Activated CD8-positive, alpha-beta memory T cell treated with anti-CD3 and anti-CD28 coated beads for 4 hours (primary cell): Measurements from ENCODE around the gene OS9.
"Not testable (repeated sequence)": the region's sequence is repeated elsewhere in the genome, so short reads cannot be mapped to it uniquely, and the experiment has no call there.

Experiments used
- DNase-seq, 2 donors: peaks; one replicate each; pipeline ENCODE4 v3.0.0-alpha.2; 2020; ENCODE audit warnings: low read depth in 2 of 2

The OS9 gene

GRCh38 chr12:57695770-57696432 is 2.0 kb downstream of the OS9 start:
- DNase-seq: no peak

- DNase-seq: no peak
Measured at GRCh38 chr12:57697076-57697475, 3.1 kb downstream of the OS9 start.

- DNase-seq: no peak
Measured at GRCh38 chr12:57698414-57698813, 4.5 kb downstream of the OS9 start.

- no peak for DNase-seq
Measured at GRCh38 chr12:57700317-57700716, 6.4 kb downstream of the OS9 start.

- no peak for DNase-seq
Measured at GRCh38 chr12:57707250-57707649, 13.3 kb downstream of the OS9 start.

- DNase-seq: no peak
Measured at GRCh38 chr12:57708296-57708695, 14.4 kb downstream of the OS9 start.

GRCh38 chr12:57712701-57713100 is 18.8 kb downstream of the OS9 start:
- no peak for DNase-seq

- DNase-seq: no peak
Measured at GRCh38 chr12:57713209-57713608, 19.3 kb downstream of the OS9 start.

GRCh38 chr12:57715036-57715748 is 21.3 kb downstream of the OS9 start:
- not testable (repeated sequence) for DNase-seq

- DNase-seq: no peak
Measured at GRCh38 chr12:57715786-57716185, 21.9 kb downstream of the OS9 start.

- no peak for DNase-seq
Measured at GRCh38 chr12:57716305-57716704, 22.4 kb downstream of the OS9 start.

GRCh38 chr12:57717131-57717530 is 23.2 kb downstream of the OS9 start:
- DNase-seq: no peak

- no peak for DNase-seq
Measured at GRCh38 chr12:57717846-57718640, 24.1 kb downstream of the OS9 start.

GRCh38 chr12:57718641-57719528 is 25.0 kb downstream of the OS9 start:
- DNase-seq: no peak

GRCh38 chr12:57719777-57720605 is 26.1 kb downstream of the OS9 start:
- no peak for DNase-seq

GRCh38 chr12:57720606-57721595 is 27.0 kb downstream of the OS9 start:
- no peak for DNase-seq

GRCh38 chr12:57721846-57722608 is 28.1 kb downstream of the OS9 start:
- DNase-seq: not testable (repeated sequence)

GRCh38 chr12:57722716-57723629 is 29.0 kb downstream of the OS9 start:
- no peak for DNase-seq
